IPS DF 4.7 (cell line): Measurements from ENCODE around the gene A2ML1.
"Not testable (repeated sequence)": the region's sequence is repeated elsewhere in the genome, so short reads cannot be mapped to it uniquely, and the experiment has no call there.

Source experiments
- DNase-seq: peaks from one replicate; pipeline ENCODE4 v3.0.0-alpha.2; 2013; ENCODE audit warnings: low spot score; ENCODE audit errors: extremely low read depth

A2ML1 gene

DNA sequence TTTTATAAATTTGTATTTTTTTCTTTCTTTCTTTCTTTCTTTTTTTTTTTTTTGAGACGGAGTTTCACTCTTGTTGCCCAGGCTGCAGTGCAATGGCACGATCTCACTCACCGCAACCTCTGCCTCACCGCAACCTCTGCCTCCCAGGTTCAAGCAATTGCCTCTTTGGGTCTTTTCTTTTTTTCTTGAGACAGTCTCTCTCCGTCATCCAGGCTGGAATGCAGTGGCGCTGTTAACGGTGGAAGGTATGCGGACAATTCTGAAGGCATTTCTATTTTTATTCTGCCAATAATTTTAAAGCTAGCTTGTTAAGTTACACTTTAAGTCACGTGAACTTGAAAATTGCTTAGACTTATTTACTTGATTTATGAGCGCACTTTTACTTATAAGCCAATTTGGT lies 83.1 kb downstream of the A2ML1 start:
- no peak for DNase-seq

DNA sequence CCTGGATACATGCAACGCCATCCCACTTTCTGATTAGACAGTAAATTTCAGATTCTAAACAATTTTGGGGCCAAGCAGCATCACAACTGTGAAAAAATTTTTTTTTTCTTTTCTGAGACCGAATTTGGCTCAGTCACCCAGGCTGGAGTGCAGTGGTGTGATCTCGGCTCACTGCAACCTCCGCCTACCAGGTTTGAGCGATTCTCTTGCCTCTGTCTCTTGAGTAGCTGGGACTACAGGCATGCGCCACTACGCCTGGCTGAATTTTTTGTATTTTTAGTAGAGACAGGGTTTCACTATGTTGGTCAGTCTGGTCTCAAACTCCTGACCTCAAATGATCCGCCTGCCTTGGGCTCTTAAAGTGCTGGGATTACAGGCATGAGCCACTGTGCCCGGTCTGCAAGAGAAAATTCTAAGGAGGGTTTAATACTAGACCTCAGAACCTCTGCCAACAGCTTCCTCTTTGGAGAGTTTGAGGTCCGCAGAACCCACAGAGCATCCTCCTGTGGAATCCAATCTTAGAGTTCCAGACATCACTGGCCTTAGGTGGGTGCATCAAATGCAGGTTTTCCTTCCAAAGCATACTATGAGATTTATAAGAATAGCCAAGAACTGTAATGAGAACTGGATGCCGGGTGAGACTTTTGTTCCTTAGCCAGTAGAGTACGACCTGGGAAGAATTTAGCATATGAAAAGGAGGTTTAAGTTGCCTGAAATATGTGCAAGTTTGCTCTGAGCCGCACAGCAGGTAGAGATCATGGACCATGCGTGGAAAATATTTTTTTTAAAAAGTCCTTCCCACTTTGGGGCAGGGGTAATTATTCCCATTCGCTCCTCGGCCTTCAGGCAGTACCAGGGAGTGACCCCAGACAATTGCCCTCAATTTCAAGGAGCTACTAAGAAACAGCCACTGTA lies 84.1 kb downstream of the A2ML1 start:
- DNase-seq: no peak

DNA sequence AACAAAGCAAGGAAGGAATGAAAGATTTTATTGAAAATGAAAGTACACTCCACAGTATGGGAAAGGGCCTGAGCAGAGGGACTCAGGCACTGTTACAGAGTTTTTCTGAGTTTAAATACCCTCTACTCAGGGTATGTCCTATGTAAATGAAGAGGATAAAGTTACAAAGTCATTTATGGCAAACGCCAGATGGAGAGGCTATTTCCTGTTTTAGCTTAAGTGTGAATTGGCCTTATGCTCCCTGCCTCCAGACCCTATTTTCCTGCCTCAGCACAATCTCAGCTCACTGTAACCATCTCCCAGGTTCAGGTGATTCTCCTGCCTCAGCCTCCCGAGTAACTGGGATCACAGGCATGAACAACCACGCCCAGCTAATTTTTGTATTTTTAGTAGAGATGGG lies 85.1 kb downstream of the A2ML1 start:
- no peak for DNase-seq

DNA sequence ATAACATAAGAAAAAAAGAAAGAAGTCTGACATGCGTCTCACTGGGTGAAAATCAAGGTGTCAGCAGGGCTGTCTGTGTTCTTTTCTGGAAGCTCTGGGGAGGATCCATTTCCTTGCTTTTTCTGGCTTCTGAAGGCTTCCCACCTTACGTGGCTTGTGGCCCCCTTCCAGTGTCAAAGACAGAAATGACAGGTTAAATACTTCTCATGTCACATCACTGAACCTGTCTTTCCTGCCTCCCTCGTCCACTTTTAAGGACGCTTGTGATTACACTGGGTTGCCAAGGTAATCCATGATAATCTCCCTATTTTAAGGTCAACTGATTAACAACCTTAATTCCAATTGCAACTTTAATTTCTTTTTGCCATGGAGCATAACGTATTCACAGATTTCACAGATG lies 87.3 kb downstream of the A2ML1 start:
- DNase-seq: no peak

DNA sequence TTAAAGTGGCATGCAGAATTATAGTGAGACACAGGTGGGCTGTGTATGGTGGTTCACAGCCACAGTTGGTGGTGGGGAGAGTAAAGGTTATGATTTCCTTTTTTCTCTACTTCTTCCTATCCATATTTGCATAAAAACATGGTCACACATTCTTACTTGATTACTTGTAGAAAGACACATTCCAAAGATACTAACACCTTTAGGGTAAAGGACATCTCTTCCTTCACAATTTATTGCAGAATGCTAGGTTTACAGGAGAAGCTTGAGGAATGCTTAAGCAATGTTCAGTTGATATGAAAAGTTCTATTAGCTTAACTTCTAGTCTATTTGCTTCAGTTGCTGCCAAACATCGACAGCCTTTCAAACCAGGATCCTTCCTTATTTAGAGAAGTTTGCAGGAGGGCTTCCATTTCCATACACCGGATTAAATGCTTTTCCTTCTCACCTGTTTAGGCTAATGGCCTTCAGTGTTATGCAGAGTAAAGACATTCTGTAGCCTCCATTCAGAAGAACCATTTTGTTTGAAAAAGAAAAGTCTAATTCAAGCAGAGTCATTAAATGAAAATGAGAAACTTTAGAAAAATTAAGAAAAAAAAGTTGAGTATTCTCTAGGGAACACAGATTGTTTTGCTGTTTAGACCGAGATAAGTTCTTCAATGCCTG lies 89.3 kb downstream of the A2ML1 start:
- DNase-seq: no peak

DNA sequence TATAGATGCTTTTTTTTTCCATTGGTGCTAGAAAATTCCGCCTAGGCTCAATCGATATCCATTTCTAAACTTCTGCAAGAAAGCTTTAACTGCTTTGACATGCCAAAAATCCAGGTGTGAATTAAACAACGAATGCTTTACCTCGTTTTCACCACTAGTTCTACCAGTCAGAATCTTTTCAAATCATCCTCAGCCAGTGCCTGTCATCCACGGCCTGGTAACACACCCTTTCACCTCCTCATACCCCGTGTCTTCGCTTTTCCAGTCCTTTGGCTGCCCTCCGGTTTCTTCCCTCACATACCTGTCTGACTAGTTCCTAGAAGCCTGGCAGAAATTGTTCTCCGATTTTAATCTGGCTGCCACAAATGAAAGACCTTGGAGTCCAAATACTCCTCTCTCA lies 90.5 kb downstream of the A2ML1 start:
- no peak for DNase-seq

DNA sequence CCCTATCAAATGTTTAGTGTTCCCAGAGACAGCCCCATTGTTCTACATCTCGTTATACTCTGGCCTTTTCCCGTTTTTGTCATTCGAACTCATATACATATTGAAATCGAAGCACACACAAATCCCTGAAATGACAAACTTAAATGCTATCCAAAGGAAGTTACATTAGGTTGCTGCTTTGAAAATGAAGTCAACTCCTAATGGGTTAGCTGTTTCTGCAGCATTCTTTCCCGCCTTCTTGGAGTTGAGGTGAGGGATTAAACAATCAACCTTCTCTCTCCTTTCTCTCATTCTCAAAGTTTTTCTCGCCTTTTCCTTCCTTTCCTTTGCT lies 91.2 kb downstream of the A2ML1 start:
- no peak for DNase-seq

DNA sequence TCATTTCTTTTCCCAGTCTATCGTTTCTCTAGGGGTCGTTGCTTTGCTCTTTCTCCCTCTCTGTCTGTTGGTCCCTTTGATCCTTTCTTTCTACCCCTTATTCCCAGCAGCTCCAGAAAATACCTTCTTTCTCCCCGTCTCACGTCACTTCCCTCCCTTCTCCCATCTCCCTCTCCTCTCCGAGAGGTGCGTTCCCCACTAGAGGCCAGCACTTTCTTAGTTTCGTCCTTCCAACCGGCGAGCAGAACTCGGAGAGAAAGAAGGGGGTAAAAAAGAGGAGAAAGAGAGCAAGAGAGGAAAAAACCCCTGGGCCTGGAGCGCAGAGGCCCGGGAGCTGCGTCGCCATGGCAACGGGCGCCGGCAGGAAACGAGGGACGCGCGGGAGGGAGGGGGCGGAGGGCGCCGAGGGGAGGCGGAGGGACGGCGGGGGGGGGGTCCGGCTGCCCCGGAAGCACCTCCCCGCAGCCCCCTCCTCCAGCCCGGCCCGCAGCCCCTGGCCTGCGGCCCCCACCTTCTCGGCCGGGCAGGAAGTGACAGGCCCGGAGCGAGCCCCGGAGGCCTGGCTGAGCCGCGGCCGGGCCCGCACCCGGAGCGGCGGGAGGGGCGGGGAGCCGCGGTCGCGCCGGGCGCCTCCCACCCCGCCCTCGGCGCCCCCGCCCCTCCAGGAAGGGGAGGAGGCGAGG lies 91.8 kb downstream of the A2ML1 start, which contains the start of gene PHC1:
Gene PHC1 (plus strand): TSS at position 477 of the 683 bp plus-strand sequence. CDS start 3,169 bp downstream, outside the sequence.
- DNase-seq: not testable (repeated sequence)

DNA sequence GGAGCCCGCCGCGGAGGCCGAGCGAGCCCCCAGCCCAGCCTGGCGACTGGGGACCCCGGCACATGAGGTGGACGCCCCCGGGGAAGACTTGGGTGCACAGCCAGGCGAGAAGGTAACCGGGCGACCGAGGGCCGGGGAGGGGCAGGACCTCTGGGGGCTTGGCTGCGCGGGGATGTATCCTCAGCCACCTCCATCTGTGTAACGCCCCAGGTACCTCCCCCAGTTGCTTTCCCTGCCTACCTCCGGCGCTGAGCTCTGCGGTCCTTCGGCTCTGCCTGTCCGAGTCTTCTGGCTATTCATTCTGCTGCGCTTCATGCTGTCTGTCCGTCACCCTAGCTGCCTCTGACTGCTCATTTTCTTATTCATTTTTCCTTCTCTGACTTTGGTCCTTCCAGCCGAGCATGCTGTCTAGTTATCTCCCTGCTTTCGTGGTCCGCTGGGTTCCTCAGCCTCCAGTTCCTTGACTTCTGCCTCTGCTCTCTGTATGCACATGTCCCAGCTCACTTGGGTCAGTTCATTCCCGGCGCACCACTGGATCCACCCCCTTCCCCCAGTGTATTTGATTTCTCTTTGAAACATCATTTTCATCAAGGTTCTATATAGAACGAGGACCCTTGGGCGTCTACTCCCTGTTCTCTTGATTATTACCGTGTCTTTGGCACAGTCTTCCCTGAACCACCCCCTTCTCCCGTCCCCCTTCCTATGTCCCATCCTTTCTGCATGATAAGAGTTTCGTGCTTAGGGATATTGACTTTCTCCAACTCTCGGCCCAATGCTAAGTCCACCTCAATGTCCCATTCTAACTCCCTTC lies 92.5 kb downstream of the A2ML1 start:
- no peak for DNase-seq

DNA sequence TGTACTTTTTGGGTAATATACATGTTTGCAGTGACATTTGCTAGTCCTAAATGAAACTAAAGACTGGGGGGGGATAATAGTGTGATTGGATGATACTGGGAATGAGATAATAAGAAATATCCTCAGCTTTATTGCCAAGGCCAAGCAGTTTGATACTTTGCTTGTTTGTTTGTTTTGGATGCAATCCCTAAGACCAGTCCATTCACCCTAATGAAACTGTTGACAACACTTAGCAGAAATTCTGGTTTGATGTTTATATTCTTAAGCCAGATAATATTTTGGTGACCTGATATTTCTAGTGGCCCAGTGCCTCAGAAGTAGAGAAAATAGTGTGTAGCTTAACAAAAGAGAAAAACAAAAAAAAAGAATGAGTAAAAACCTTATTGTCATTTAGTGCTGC lies 93.7 kb downstream of the A2ML1 start:
- DNase-seq: no peak

DNA sequence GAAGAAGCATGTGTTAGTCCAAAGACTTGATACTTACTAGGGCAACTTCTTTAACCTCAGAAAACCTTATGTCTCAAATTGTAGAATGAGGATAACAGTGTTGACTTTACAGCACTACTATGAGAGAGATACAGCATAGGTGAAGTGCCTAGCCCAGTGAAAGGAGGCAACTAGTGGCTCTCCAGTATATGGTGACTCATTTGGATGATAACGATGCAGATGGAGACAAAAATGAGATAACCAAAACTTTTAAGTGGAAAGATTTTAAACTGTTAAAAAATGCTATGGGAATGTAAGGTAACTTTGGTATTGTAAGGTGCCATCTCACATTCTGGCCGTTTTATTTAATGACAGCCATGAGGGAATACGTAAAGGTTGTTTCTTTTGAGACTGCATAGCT lies 94.6 kb downstream of the A2ML1 start:
- DNase-seq: no peak

DNA sequence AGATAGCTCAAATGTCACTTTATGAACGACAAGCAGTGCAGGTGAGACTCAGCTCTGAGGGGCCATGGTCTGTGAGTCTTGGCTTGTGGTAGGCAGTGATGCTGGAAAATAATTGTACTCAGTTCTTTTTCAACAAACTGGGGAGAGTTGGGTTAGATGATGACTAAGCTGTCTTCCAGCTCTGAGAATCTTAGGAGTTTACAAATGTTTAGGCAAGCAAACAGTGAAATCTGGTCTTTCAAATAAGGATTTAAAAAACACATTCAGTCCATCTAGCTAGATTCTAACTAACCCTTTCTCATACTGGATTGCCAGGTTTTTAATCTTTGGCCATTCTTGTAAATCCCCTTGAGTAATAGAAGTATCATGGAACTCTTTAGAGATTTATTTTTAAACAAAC lies 95.3 kb downstream of the A2ML1 start:
- no peak for DNase-seq

DNA sequence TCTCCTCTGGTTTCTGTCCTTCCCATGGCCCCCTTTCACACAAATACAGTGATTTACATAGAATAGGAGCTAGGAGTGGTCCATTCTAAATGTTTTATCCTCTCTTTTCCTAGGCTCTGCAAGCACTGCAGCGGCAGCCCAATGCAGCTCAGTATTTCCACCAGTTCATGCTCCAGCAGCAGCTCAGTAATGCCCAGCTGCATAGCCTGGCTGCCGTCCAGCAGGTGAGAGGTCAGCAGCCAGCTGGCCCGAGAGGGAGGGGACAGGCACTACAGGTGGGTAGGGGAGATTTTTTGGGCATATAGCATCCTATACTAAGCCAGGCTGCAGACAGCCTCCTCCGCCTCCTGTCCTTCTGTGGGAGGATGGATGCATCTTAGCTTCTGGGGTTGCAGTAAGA lies 97.2 kb downstream of the A2ML1 start:
- DNase-seq: not testable (repeated sequence)

DNA sequence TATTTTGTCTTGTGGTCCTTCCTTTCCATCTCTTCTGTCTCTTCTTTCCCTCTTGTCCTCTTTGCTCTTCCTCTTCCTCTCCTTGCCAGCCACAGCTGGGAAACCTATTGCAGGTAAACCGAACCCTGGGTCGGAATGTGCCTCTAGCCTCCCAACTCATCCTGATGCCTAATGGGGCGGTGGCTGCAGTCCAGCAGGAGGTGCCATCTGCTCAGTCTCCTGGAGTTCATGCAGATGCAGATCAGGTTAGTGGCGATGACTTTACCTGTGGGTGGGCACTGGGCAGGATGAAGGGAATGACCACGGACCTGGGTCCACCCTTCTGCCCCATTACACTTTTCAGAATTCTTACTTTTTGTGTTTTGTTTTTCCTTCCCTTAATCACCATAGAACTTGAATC lies 100.1 kb downstream of the A2ML1 start:
- DNase-seq: no peak
